Osteocyte (in vitro differentiated cells): ENCODE data around the gene RAVER1. TPM values are rescaled to one million over a fixed set of nuclear protein-coding genes. Genes with fewer than 3 reads are reported as not detected.
"Not testable (repeated sequence)": the region's sequence is repeated elsewhere in the genome, so short reads cannot be mapped to it uniquely, and the experiment has no call there.

Source experiments
- DNase-seq: peaks from one replicate; pipeline ENCODE4 v3.0.0; 2021; ENCODE audit warnings: mixed read lengths; ENCODE audit not compliant: unreplicated experiment; ENCODE audit errors: extremely low spot score
- H3K27ac Mint-ChIP-seq: one replicate; pipeline ENCODE4 v1.8.0; 2021; ENCODE audit warnings: mild to moderate bottlenecking, mixed read lengths; ENCODE audit not compliant: unreplicated experiment
- H3K27me3 Mint-ChIP-seq: one replicate; pipeline ENCODE4 v1.8.0; 2021; ENCODE audit warnings: mixed read lengths; ENCODE audit not compliant: unreplicated experiment
- H3K36me3 Mint-ChIP-seq: one replicate; pipeline ENCODE4 v1.8.0; 2021; ENCODE audit warnings: mixed read lengths; ENCODE audit not compliant: unreplicated experiment
- H3K4me1 Mint-ChIP-seq: one replicate; pipeline ENCODE4 v1.8.0; 2021; ENCODE audit warnings: mixed read lengths; ENCODE audit not compliant: unreplicated experiment
- H3K4me3 Mint-ChIP-seq: one replicate; pipeline ENCODE4 v1.8.0; 2021; ENCODE audit warnings: mild to moderate bottlenecking, moderate library complexity, mixed read lengths; ENCODE audit not compliant: unreplicated experiment
- H3K9me3 Mint-ChIP-seq: one replicate; pipeline ENCODE4 v1.8.0; 2021; ENCODE audit warnings: mixed read lengths; ENCODE audit not compliant: unreplicated experiment
- CTCF ChIP-seq: fragments of 200-600 bp; sonication (generic); IDR thresholded peaks from 2 replicates; pipeline ENCODE4 v1.5.0; 2021; ENCODE audit warnings: antibody characterized with exemption, mild to moderate bottlenecking, moderate library complexity
- long read RNA-seq: library from polyadenylated mRNA; unstranded; transcript quantifications from one replicate; pipeline ENCODE4 v2.0.0, GENCODE V29; 2021
- total RNA-seq: library from RNA; stranded (reverse); gene quantifications from 2 replicates; pipeline ENCODE4 v1.2.1, GENCODE V29; 2021

Gene RAVER1
- 36.8 and 45.8 TPM in 2 replicates for total RNA-seq
- long read RNA-seq, partial matches to known transcripts: 1 of 1 reads
- long read RNA-seq, other reads (novel, unspliced or antisense): 0 of 1 reads

- peak within 1 kb of the TSS; percentile 99 for H3K27ac Mint-ChIP-seq
- DNase-seq: peak; percentile 99
- peaks cover 25% of the 10 kb centered on the region for H3K4me1 Mint-ChIP-seq
- no peak for TF ChIP-seq CTCF
- peaks cover 10% of the 10 kb centered on the region for H3K36me3 Mint-ChIP-seq
- no peaks in the 10 kb centered on the region for H3K27me3 Mint-ChIP-seq
- no peaks in the 10 kb centered on the region for H3K9me3 Mint-ChIP-seq
- peak within 1 kb of the TSS; percentile 95 for H3K4me3 Mint-ChIP-seq
Measured at GRCh38 chr19:10332965-10333757, at the start of gene RAVER1. RAVER1 (minus strand) TSS chr19:10333529; CDS start chr19:10333507, 22 bp downstream.

- peaks cover 12% of the 10 kb centered on the region for H3K4me1 Mint-ChIP-seq
- H3K4me3 Mint-ChIP-seq, DNase-seq, H3K36me3 Mint-ChIP-seq, H3K9me3 Mint-ChIP-seq, H3K27me3 Mint-ChIP-seq, H3K27ac Mint-ChIP-seq: not testable (repeated sequence)
Measured at GRCh38 chr19:10383223-10383499, 49.8 kb upstream of the RAVER1 start.

- Mint-ChIP-seq H3K4me1 (peaks cover 12% of the 10 kb centered on the region), H3K36me3 (peaks cover 12% of the 10 kb centered on the region), H3K27me3 (no peaks in the 10 kb centered on the region), H3K9me3 (no peaks in the 10 kb centered on the region), H3K27ac (peak within 1 kb of the TSS; percentile 85), H3K4me3 (peak within 1 kb of the TSS; percentile 92)
- peak; percentile 99 for DNase-seq
- no peak for TF ChIP-seq CTCF
Measured at GRCh38 chr19:10380313-10381102, 47.2 kb upstream of the RAVER1 start, which contains the start of gene TYK2. TYK2 (minus strand) TSS chr19:10380572; CDS start chr19:10378406, 2,166 bp downstream.

GRCh38 chr19:10379880-10380312 is 46.6 kb upstream of the RAVER1 start:
- H3K9me3 Mint-ChIP-seq: no peaks in the 10 kb centered on the region
- H3K27ac Mint-ChIP-seq: peak overlapping the region; percentile 76
- H3K4me1 Mint-ChIP-seq: peaks cover 12% of the 10 kb centered on the region
- no peak for TF ChIP-seq CTCF
- no peaks in the 10 kb centered on the region for H3K27me3 Mint-ChIP-seq
- H3K36me3 Mint-ChIP-seq: peaks cover 14% of the 10 kb centered on the region
- peak overlapping the region; percentile 92 for H3K4me3 Mint-ChIP-seq
- DNase-seq: no peak

GRCh38 chr19:10378124-10378523 is 44.8 kb upstream of the RAVER1 start:
- no peak for DNase-seq
- Mint-ChIP-seq H3K9me3 (no peaks in the 10 kb centered on the region), H3K4me1 (peaks cover 12% of the 10 kb centered on the region), H3K4me3 (no peak overlapping the region), H3K36me3 (peaks cover 16% of the 10 kb centered on the region), H3K27me3 (no peaks in the 10 kb centered on the region), H3K27ac (no peak overlapping the region)
- no peak for TF ChIP-seq CTCF

GRCh38 chr19:10377140-10377640 is 43.9 kb upstream of the RAVER1 start:
- H3K4me3 Mint-ChIP-seq, H3K27ac Mint-ChIP-seq, H3K9me3 Mint-ChIP-seq, H3K27me3 Mint-ChIP-seq, DNase-seq: not testable (repeated sequence)
- Mint-ChIP-seq H3K4me1 (peaks cover 12% of the 10 kb centered on the region), H3K36me3 (peaks cover 16% of the 10 kb centered on the region)
